HT-29 (cell line): ENCODE results near the gene CREB5. TPM values are rescaled to one million over a fixed set of nuclear protein-coding genes. Genes with fewer than 3 reads are reported as not detected.

Experiments used
- DNase-seq: peaks from one replicate; pipeline ENCODE4 v3.0.0-alpha.2; 2015; ENCODE audit warnings: low spot score
- total RNA-seq: library from RNA; depleted of rRNA; stranded (reverse); fragments of >200 nt; shearing (Covaris generic); gene quantifications from 2 replicates; pipeline ENCODE4 v1.2.3, GENCODE V29; 2014

Gene CREB5
- total RNA-seq, 1 experiment from 2014 or later, result 0.28 TPM

- DNase-seq, result no peak
These were observed 66.3 kb downstream of the CREB5 start for GRCh38 chr7:28478656-28479055.

- no peak for DNase-seq
These were observed 67.2 kb downstream of the CREB5 start for GRCh38 chr7:28479507-28479947.

GRCh38 chr7:28480595-28480994, 68.3 kb downstream of the CREB5 start:
- no peak for DNase-seq

- no peak for DNase-seq
These were observed 69.0 kb downstream of the CREB5 start for GRCh38 chr7:28481091-28481926.

- DNase-seq, result no peak
These were observed 70.8 kb downstream of the CREB5 start for GRCh38 chr7:28483112-28483511.

GRCh38 chr7:28483908-28484605, 71.7 kb downstream of the CREB5 start:
- DNase-seq, result no peak

GRCh38 chr7:28484606-28484935, 72.3 kb downstream of the CREB5 start:
- no peak for DNase-seq

GRCh38 chr7:28487487-28487886, 75.2 kb downstream of the CREB5 start:
- DNase-seq, result no peak

- no peak for DNase-seq
These were observed 75.9 kb downstream of the CREB5 start for GRCh38 chr7:28488061-28488791.

GRCh38 chr7:28490831-28491230, 78.5 kb downstream of the CREB5 start:
- DNase-seq, result no peak

- DNase-seq, result no peak
These were observed 81.2 kb downstream of the CREB5 start for GRCh38 chr7:28493477-28493876.

GRCh38 chr7:28497009-28497408, 84.7 kb downstream of the CREB5 start:
- no peak for DNase-seq

- DNase-seq, result no peak
These were observed 86.3 kb downstream of the CREB5 start for GRCh38 chr7:28498636-28499035.

GRCh38 chr7:28500138-28500537, 87.8 kb downstream of the CREB5 start:
- DNase-seq, result no peak

GRCh38 chr7:28502408-28502807, 90.1 kb downstream of the CREB5 start:
- no peak for DNase-seq

- DNase-seq, result no peak
These were observed 91.1 kb downstream of the CREB5 start for GRCh38 chr7:28503396-28503795.

GRCh38 chr7:28505014-28505413, 92.7 kb downstream of the CREB5 start:
- DNase-seq, result no peak

GRCh38 chr7:28505867-28506266, 93.5 kb downstream of the CREB5 start:
- no peak for DNase-seq

- no peak for DNase-seq
These were observed 95.4 kb downstream of the CREB5 start for GRCh38 chr7:28507525-28508282.

GRCh38 chr7:28509251-28510025, 97.1 kb downstream of the CREB5 start:
- no peak for DNase-seq

- no peak for DNase-seq
These were observed 97.7 kb downstream of the CREB5 start for GRCh38 chr7:28510026-28510369.
